GM23338 (cell line): ENCODE measurements around the gene TMIGD3. TPM values are rescaled to one million over a fixed set of nuclear protein-coding genes. Genes with fewer than 3 reads are reported as not detected.

Source experiments
- ATAC-seq: fragments of 200-7000 bp; cut with Tn5 transposase; 3 replicates; pipeline ENCODE4 v1.9.1; 2020
- DNase-seq: peaks from one replicate; pipeline ENCODE4 v3.0.0-alpha.2; 2015; ENCODE audit warnings: low spot score
- H2AFZ ChIP-seq: fragments of 200-600 bp; sonication (generic); 2 replicates; pipeline ENCODE4 v1.8.0; 2016; ENCODE audit warnings: antibody characterized with exemption, mild to moderate bottlenecking, moderate library complexity
- H3F3A ChIP-seq: fragments of 200-600 bp; sonication (generic); replicated peaks from 2 replicates; pipeline ENCODE4 v1.8.0; 2017; ENCODE audit warnings: antibody characterized with exemption, mixed run types, low read depth
- H3K27ac ChIP-seq: fragments of 200-600 bp; sonication (generic); 2 replicates; pipeline ENCODE4 v1.6.1; 2016; ENCODE audit warnings: low read depth
- H3K27me3 ChIP-seq: fragments of 200-600 bp; sonication (generic); 2 replicates; pipeline ENCODE4 v1.8.0; 2016; ENCODE audit warnings: mild to moderate bottlenecking, mixed run types, moderate library complexity; ENCODE audit not compliant: insufficient read depth
- H3K36me3 ChIP-seq: fragments of 200-600 bp; sonication (generic); 2 replicates; pipeline ENCODE4 v1.8.0; 2016; ENCODE audit warnings: mild to moderate bottlenecking; ENCODE audit not compliant: insufficient read depth
- H3K4me1 ChIP-seq: fragments of 200-600 bp; sonication (generic); 2 replicates; pipeline ENCODE4 v1.8.0; 2016; ENCODE audit warnings: mild to moderate bottlenecking, moderate library complexity; ENCODE audit not compliant: insufficient read depth
- H3K4me2 ChIP-seq: fragments of 200-600 bp; sonication (generic); 2 replicates; pipeline ENCODE4 v1.7.1; 2017; ENCODE audit warnings: mixed run types
- H3K4me3 ChIP-seq: fragments of 200-600 bp; sonication (generic); 2 replicates; pipeline ENCODE4 v1.6.1; 2016; ENCODE audit warnings: mixed run types
- H3K79me2 ChIP-seq: fragments of 200-600 bp; sonication (generic); replicated peaks from 2 replicates; pipeline ENCODE4 v1.8.0; 2017; ENCODE audit warnings: mild to moderate bottlenecking; ENCODE audit not compliant: insufficient read depth
- H3K9me2 ChIP-seq: fragments of 200-600 bp; sonication (generic); 2 replicates; pipeline ENCODE4 v1.8.0; 2017; ENCODE audit not compliant: insufficient read depth
- H4K20me1 ChIP-seq: fragments of 200-600 bp; sonication (generic); replicated peaks from 2 replicates; pipeline ENCODE4 v1.8.0; 2017; ENCODE audit warnings: mild to moderate bottlenecking; ENCODE audit not compliant: insufficient read depth
- H3K27ac Mint-ChIP-seq: 2 replicates; pipeline ENCODE4 v1.8.0; 2020; ENCODE audit warnings: inconsistent platforms, mild to moderate bottlenecking, moderate library complexity, mixed read lengths
- H3K27me3 Mint-ChIP-seq: 3 replicates; pipeline ENCODE4 v1.8.0; 2022; ENCODE audit warnings: low read depth, mild to moderate bottlenecking, moderate library complexity, mixed read lengths, inconsistent platforms; ENCODE audit not compliant: insufficient read depth, poor library complexity
- H3K36me3 Mint-ChIP-seq: 3 replicates; pipeline ENCODE4 v1.8.0; 2021; ENCODE audit warnings: low read depth, mild to moderate bottlenecking, inconsistent platforms, moderate library complexity, mixed read lengths
- H3K4me1 Mint-ChIP-seq: 3 replicates; pipeline ENCODE4 v1.8.0; 2020; ENCODE audit warnings: mild to moderate bottlenecking, inconsistent platforms, mixed read lengths
- H3K4me3 Mint-ChIP-seq: 3 replicates; pipeline ENCODE4 v1.8.0; 2021; ENCODE audit warnings: moderate library complexity, mild to moderate bottlenecking, inconsistent platforms, mixed read lengths
- H3K9me3 Mint-ChIP-seq: 3 replicates; pipeline ENCODE4 v1.8.0; 2020; ENCODE audit warnings: moderate library complexity, mild to moderate bottlenecking, inconsistent platforms, mixed read lengths
- CREB1 ChIP-seq: fragments of 250-450 bp; sonication (Bioruptor Pico); IDR thresholded peaks from 2 replicates; pipeline ENCODE4 v1.5.0; 2020; ENCODE audit warnings: low read depth, mild to moderate bottlenecking, moderate library complexity
- ETS1 ChIP-seq: IDR thresholded peaks from 2 replicates; pipeline ENCODE4 v1.6.1; 2016; ENCODE audit warnings: antibody characterized with exemption
- EZH2 ChIP-seq: fragments of 200-600 bp; sonication (generic); IDR thresholded peaks from one replicate; pipeline ENCODE4 v1.8.0; 2017; ENCODE audit warnings: antibody characterized with exemption, mild to moderate bottlenecking, low read depth; ENCODE audit not compliant: unreplicated experiment
- EZH2phosphoT487 ChIP-seq: fragments of 200-600 bp; sonication (generic); IDR thresholded peaks from one replicate; pipeline ENCODE4 v1.8.1; 2018; ENCODE audit warnings: antibody characterized with exemption; ENCODE audit not compliant: unreplicated experiment
- JUNB ChIP-seq: IDR thresholded peaks from one replicate; pipeline ENCODE4 v1.6.1; 2016; ENCODE audit warnings: antibody characterized with exemption; ENCODE audit not compliant: unreplicated experiment
- NANOG ChIP-seq: IDR thresholded peaks from 2 replicates; pipeline ENCODE4 v1.6.1; 2016; ENCODE audit warnings: antibody characterized with exemption, borderline replicate concordance
- POLR2AphosphoS5 ChIP-seq: IDR thresholded peaks from 2 replicates; pipeline ENCODE4 v1.6.1; 2016; ENCODE audit warnings: antibody characterized with exemption, low read depth
- REST ChIP-seq: IDR thresholded peaks from one replicate; pipeline ENCODE4 v1.6.1; 2018; ENCODE audit warnings: antibody characterized with exemption; ENCODE audit not compliant: unreplicated experiment
- STAT1 ChIP-seq: IDR thresholded peaks from one replicate; pipeline ENCODE4 v1.6.1; 2016; ENCODE audit warnings: antibody characterized with exemption; ENCODE audit not compliant: unreplicated experiment
- ZNF114 ChIP-seq: fragments of 250-450 bp; sonication (Bioruptor Pico); IDR thresholded peaks from 2 replicates; pipeline ENCODE4 v1.5.0; 2020; ENCODE audit warnings: mild to moderate bottlenecking, moderate library complexity
- ZNF331 ChIP-seq: fragments of 250-450 bp; sonication (Bioruptor Pico); IDR thresholded peaks from 2 replicates; pipeline ENCODE4 v1.5.0; 2020; ENCODE audit warnings: low read depth, mild to moderate bottlenecking, moderate library complexity
- ZNF462 ChIP-seq: fragments of 250-450 bp; sonication (Bioruptor Pico); IDR thresholded peaks from 2 replicates; pipeline ENCODE4 v1.5.0; 2020; ENCODE audit warnings: mild to moderate bottlenecking, moderate library complexity
- polyA plus RNA-seq: library from polyadenylated mRNA; unstranded; fragments of >200 nt; fragmentation: Nextera tagmentation; extraction: Ambion mirVana; gene quantifications from 2 replicates; pipeline ENCODE4 v1.2.1, GENCODE V29; 2016
- total RNA-seq: library from RNA; depleted of rRNA; stranded (reverse); fragments of >200 nt; shearing (Covaris generic); gene quantifications from 2 replicates; pipeline ENCODE4 v1.2.3, GENCODE V29; 2014
- TF ChIP-seq, protein P1 (sequence below), 2 experiments: fragments of 200-600 bp in 1 of 2; sonication (generic) in 1 of 2; conservative IDR thresholded peaks; 2 replicates each; pipeline versions ENCODE4 v1.5.1 to v1.6.1; 2016 to 2017; ENCODE audit warnings: antibody characterized with exemption in 2 of 2, low read depth in 2 of 2, mild to moderate bottlenecking in 2 of 2, moderate library complexity in 1 of 2

TMIGD3 gene
- total and polyA plus RNA-seq, 2 experiments from 2014 or later: not detected

DNA sequence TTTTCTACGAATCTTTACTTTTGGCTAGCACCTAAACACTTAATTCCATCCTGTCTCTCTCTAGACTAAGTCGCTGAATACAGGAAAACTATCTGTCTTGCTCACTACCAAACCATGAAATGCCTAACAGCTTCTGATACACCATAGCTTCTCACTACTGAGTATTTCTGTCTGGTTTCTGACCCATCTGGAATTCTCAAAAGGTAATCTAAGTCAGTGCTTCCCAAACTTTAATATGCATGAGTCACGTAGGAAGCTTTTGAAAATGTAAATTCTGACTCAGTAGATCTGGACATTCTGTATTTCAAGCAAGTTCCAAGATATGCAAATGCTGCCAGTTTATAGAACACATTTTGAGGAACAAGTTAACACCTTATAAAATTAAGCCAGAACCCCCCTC is 66.7 kb downstream of the TMIGD3 start:
- Histone ChIP-seq H3K4me1 (no peaks in the 10 kb centered on the region), H2AFZ (no peak overlapping the region), H3K79me2 (peaks cover 4% of the 10 kb centered on the region; the same call in 1 of the 2 replicates), H3F3A (no peaks in the 10 kb centered on the region), H3K4me3 (no peak overlapping the region), H3K4me2 (no peak overlapping the region), H3K27ac (no peak overlapping the region), H3K9me2 (no peaks in the 10 kb centered on the region), H3K36me3 (peaks cover 37% of the 10 kb centered on the region), H4K20me1 (peaks cover 15% of the 10 kb centered on the region; the same call in 1 of the 2 replicates), H3K27me3 (no peaks in the 10 kb centered on the region)
- Mint-ChIP-seq H3K4me1 (no peaks in the 10 kb centered on the region), H3K9me3 (no peaks in the 10 kb centered on the region), H3K27ac (no peak overlapping the region), H3K36me3 (peaks cover 43% of the 10 kb centered on the region), H3K4me3 (no peak overlapping the region), H3K27me3 (peaks cover 1% of the 10 kb centered on the region)
- TF ChIP-seq CREB1 (CRISPR knock-in tag): no peak
- TF ChIP-seq STAT1: no peak
- TF ChIP-seq ZNF331 (CRISPR knock-in tag): no peak
- TF ChIP-seq EZH2phosphoT487: no peak
- TF ChIP-seq, protein P1, sequence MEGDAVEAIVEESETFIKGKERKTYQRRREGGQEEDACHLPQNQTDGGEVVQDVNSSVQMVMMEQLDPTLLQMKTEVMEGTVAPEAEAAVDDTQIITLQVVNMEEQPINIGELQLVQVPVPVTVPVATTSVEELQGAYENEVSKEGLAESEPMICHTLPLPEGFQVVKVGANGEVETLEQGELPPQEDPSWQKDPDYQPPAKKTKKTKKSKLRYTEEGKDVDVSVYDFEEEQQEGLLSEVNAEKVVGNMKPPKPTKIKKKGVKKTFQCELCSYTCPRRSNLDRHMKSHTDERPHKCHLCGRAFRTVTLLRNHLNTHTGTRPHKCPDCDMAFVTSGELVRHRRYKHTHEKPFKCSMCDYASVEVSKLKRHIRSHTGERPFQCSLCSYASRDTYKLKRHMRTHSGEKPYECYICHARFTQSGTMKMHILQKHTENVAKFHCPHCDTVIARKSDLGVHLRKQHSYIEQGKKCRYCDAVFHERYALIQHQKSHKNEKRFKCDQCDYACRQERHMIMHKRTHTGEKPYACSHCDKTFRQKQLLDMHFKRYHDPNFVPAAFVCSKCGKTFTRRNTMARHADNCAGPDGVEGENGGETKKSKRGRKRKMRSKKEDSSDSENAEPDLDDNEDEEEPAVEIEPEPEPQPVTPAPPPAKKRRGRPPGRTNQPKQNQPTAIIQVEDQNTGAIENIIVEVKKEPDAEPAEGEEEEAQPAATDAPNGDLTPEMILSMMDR (conservative IDR thresholded peaks at IDR 0.05; ENCODE audit: low read depth in 2 of 2): no peak
- TF ChIP-seq ETS1: no peak
- no peak for TF ChIP-seq JUNB
- no peak for TF ChIP-seq ZNF114
- TF ChIP-seq NANOG: no peak
- TF ChIP-seq EZH2: no peak
- TF ChIP-seq POLR2AphosphoS5: no peak
- TF ChIP-seq ZNF462: no peak
- TF ChIP-seq REST: no peak
- DNase-seq (no peak), ATAC-seq (no peak)
